Endothelial cell of umbilical vein (primary cell): ENCODE measurements around the gene TENT4A. TPM values are rescaled to one million over a fixed set of nuclear protein-coding genes. Genes with fewer than 3 reads are reported as not detected.

ENCODE experiments used
- BruUV-seq: library from RNA; stranded (reverse); fragments of 400-500 nt; replicated peaks from 2 replicates; lab custom pipeline; 2021; lab: Mats Ljungman, UMichigan
- CTCF ChIA-PET: fragments of 300-600, 350-600 bp; sonication (Branson Sonifier 250); formaldehyde crosslinking; loops from one replicate; lab custom pipeline; 2021; ENCODE audit warnings: antibody characterized with exemption, inconsistent platforms; lab: Charles Lee
- POLR2A ChIA-PET: fragments of 300-600, 350-600 bp; sonication (Branson Sonifier 250); formaldehyde crosslinking; loops from one replicate; lab custom pipeline; 2021; ENCODE audit warnings: antibody characterized with exemption, inconsistent platforms; lab: Charles Lee
- DNase-seq: peaks from one replicate; pipeline ENCODE4 v3.0.0-alpha.2; 2011; ENCODE audit warnings: low read depth, low spot score
- FAIRE-seq: peaks from 2 replicates; lab custom pipeline; 2011; peaks lifted over from hg19 to GRCh38; lab: Jason Lieb, UNC
- H2AFZ ChIP-seq: 2 replicates; pipeline ENCODE4 v1.6.0; 2012; ENCODE audit warnings: low read depth, low read length, control low read depth, inconsistent platforms
- H3K27ac ChIP-seq: 2 replicates; pipeline ENCODE4 v1.5.1; 2011; ENCODE audit warnings: low read depth, mild to moderate bottlenecking, control low read depth, low read length, moderate library complexity; ENCODE audit not compliant: insufficient read depth
- H3K27me3 ChIP-seq, 2 experiments: 2 replicates each; pipeline versions ENCODE4 v1.6.0 to v1.6.1; 2011; ENCODE audit warnings: low read length in 2 of 2, mixed read lengths in 1 of 2; ENCODE audit not compliant: control insufficient read depth in 2 of 2, insufficient read depth in 2 of 2
- H3K36me3 ChIP-seq, 2 experiments: 2 replicates in 1 of 2; 3 replicates in 1 of 2; pipeline ENCODE4 v1.5.1; 2011; ENCODE audit warnings: low read length in 2 of 2, mild to moderate bottlenecking in 1 of 2, moderate library complexity in 1 of 2; ENCODE audit not compliant: control insufficient read depth in 2 of 2, insufficient read depth in 2 of 2; ENCODE audit errors: extremely low read depth in 1 of 2
- H3K4me1 ChIP-seq: 3 replicates; pipeline ENCODE4 v1.5.1; 2011; ENCODE audit warnings: mild to moderate bottlenecking, low read length; ENCODE audit not compliant: control insufficient read depth, insufficient read depth; ENCODE audit errors: extremely low read depth
- H3K4me2 ChIP-seq: 2 replicates; pipeline ENCODE4 v1.6.1; 2011; ENCODE audit warnings: low read length, control low read depth, mixed read lengths; ENCODE audit not compliant: insufficient read depth
- H3K4me3 ChIP-seq, 3 experiments: fragments of 200-600 bp in 1 of 3; sonication (generic), shearing (Covaris generic) in 1 of 3; replicated peaks in 1 of 3; 2 replicates each; pipeline ENCODE4 v1.5.1; 2011 to 2016; ENCODE audit warnings: control low read depth in 3 of 3, low read length in 3 of 3, mild to moderate bottlenecking in 2 of 3, inconsistent platforms in 1 of 3, low read depth in 1 of 3, moderate library complexity in 1 of 3; ENCODE audit not compliant: insufficient read depth in 1 of 3
- H3K79me2 ChIP-seq: 2 replicates; pipeline ENCODE4 v1.6.0; 2012; ENCODE audit warnings: low read length, inconsistent platforms; ENCODE audit not compliant: control insufficient read depth, insufficient read depth
- H3K9ac ChIP-seq: replicated peaks from 2 replicates; pipeline ENCODE3; 2011; ENCODE audit warnings: low read length, control low read depth; ENCODE audit not compliant: insufficient read depth; ENCODE audit errors: extremely low read depth
- H3K9me1 ChIP-seq: replicated peaks from 3 replicates; pipeline ENCODE4 v1.6.0; 2011; ENCODE audit warnings: mild to moderate bottlenecking, low read length; ENCODE audit not compliant: control insufficient read depth, insufficient read depth; ENCODE audit errors: extremely low read depth
- H3K9me3 ChIP-seq: replicated peaks from 2 replicates; pipeline ENCODE4 v1.5.1; 2012; ENCODE audit warnings: low read length, inconsistent platforms; ENCODE audit not compliant: control insufficient read depth, insufficient read depth
- H4K20me1 ChIP-seq: replicated peaks from 2 replicates; pipeline ENCODE3; 2011; ENCODE audit warnings: mild to moderate bottlenecking, low read length; ENCODE audit not compliant: control insufficient read depth, insufficient read depth; ENCODE audit errors: extremely low read depth
- CTCF ChIP-seq, 2 donors: IDR thresholded peaks; 1 replicate in 1 of 2; 2 replicates in 1 of 2; pipeline ENCODE4 v1.5.1; 2011; ENCODE audit warnings: low read length in 2 of 2, mild to moderate bottlenecking in 2 of 2, moderate library complexity in 2 of 2, control low read depth in 1 of 2, inconsistent platforms in 1 of 2, low read depth in 1 of 2; ENCODE audit not compliant: insufficient read depth in 1 of 2; ENCODE audit errors: extremely low read depth in 1 of 2
- EZH2 ChIP-seq: IDR thresholded peaks from 2 replicates; pipeline ENCODE4 v1.6.1; 2012; ENCODE audit warnings: borderline replicate concordance, low read depth, mild to moderate bottlenecking, moderate library complexity, low read length, inconsistent platforms; ENCODE audit not compliant: severe bottlenecking
- FOS ChIP-seq: IDR thresholded peaks from 2 replicates; pipeline ENCODE4 v1.6.1; 2011; ENCODE audit warnings: mild to moderate bottlenecking, low read length, moderate library complexity, borderline replicate concordance; ENCODE audit not compliant: insufficient read depth
- GATA2 ChIP-seq: IDR thresholded peaks from 2 replicates; pipeline ENCODE4 v1.7.0; 2011; ENCODE audit warnings: low read depth, mild to moderate bottlenecking, moderate library complexity, mixed read lengths, low read length; ENCODE audit not compliant: insufficient read length, insufficient read depth
- JUN ChIP-seq: IDR thresholded peaks from 2 replicates; pipeline ENCODE4 v1.6.1; 2011; ENCODE audit warnings: borderline replicate concordance, low read depth; ENCODE audit not compliant: insufficient read length, insufficient read depth
- MAX ChIP-seq: IDR thresholded peaks from 2 replicates; pipeline ENCODE4 v1.6.1; 2011; ENCODE audit not compliant: insufficient read depth, insufficient read length
- MYC ChIP-seq: IDR thresholded peaks from one replicate; pipeline ENCODE4 v1.6.1; 2011; ENCODE audit warnings: mild to moderate bottlenecking, low read depth, low read length
- POLR2A ChIP-seq: IDR thresholded peaks from 2 replicates; pipeline ENCODE4 v1.6.1; 2012; ENCODE audit warnings: low read depth, mild to moderate bottlenecking, control low read depth, low read length
- POLR2AphosphoS5 ChIP-seq: IDR thresholded peaks from 2 replicates; pipeline ENCODE4 v1.6.1; 2012; ENCODE audit warnings: low read depth, mild to moderate bottlenecking, control low read depth, low read length, moderate library complexity; ENCODE audit not compliant: insufficient read depth
- dilution Hi-C: fragments of 300-500 bp; cut with MboI; formaldehyde crosslinking; loops from one replicate; pipeline ENCODE4 v1.15.0; 2019; ENCODE audit warnings: low sequenced_read_pairs; ENCODE audit not compliant: extremely low pct_ligation_motif_present
- intact Hi-C: fragments of 100-400 bp; cut with micrococcal nuclease; formaldehyde crosslinking; loops from one replicate; pipeline ENCODE4 v1.10.0; 2022
- polyA plus RNA-seq, 4 experiments: library from polyadenylated mRNA; depleted of rRNA in 3 of 4; stranded (reverse) in 3 of 4; unstranded in 1 of 4; fragments of >200 nt; gene quantifications; 2 replicates each; pipeline versions ENCODE4 v1.2.1 to v1.2.3, GENCODE V29; 2011 to 2012; ENCODE audit warnings: missing spikeins in 1 of 4
- total RNA-seq: library from RNA; stranded (reverse); gene quantifications from 2 replicates; pipeline ENCODE4 v1.2.3, GENCODE V29; 2021

Gene TENT4A
- total and polyA plus RNA-seq, 2 donors (not counting 3 experiments of a cell fraction or from before 2014, with no cell fraction given) = 10.2 to 35.4 TPM

GRCh38 chr5:6702633-6703032 is 10.6 kb upstream of the TENT4A start:
- intact Hi-C loops = no loop called here
- Histone ChIP-seq H3K4me1 (no peaks in the 10 kb centered on the region), H3K9me3 (no peaks in the 10 kb centered on the region), H4K20me1 (no peaks in the 10 kb centered on the region), H3K4me2 (no peak overlapping the region), H2AFZ (no peak overlapping the region), H3K36me3 (no peaks in the 10 kb centered on the region), H3K27ac (no peak overlapping the region), H3K4me3 (no peak overlapping the region), H3K9me1 (no peaks in the 10 kb centered on the region), H3K79me2 (no peaks in the 10 kb centered on the region), H3K27me3 (peaks cover 3 to 15% of the 10 kb centered on the region in 2 experiments), H3K9ac (no peak overlapping the region)
- dilution Hi-C loops = no loop called here
- BruUV-seq = no TSS peak
- TF ChIP-seq FOS = no peak
- TF ChIP-seq MAX = no peak
- TF ChIP-seq GATA2 = no peak
- TF ChIP-seq JUN = no peak
- no peak for TF ChIP-seq CTCF (IDR thresholded peaks at IDR 0.05; ENCODE audit: extremely low read depth in 1 of 2, insufficient read depth in 1 of 2, low read depth in 1 of 2, low read length in 2 of 2)
- no peak for TF ChIP-seq POLR2AphosphoS5
- TF ChIP-seq MYC = no peak
- TF ChIP-seq EZH2 = no peak
- no peak for TF ChIP-seq POLR2A
- ChIA-PET CTCF (no interaction called here), POLR2A (no interaction called here)
- FAIRE-seq (no peak), DNase-seq (no peak)
